ENCODE measurements around the gene ZDHHC13.
A peak's percentile ranks its signal among the peaks of the same experiment; 100 is the strongest.

Gene ZDHHC13, protein sequence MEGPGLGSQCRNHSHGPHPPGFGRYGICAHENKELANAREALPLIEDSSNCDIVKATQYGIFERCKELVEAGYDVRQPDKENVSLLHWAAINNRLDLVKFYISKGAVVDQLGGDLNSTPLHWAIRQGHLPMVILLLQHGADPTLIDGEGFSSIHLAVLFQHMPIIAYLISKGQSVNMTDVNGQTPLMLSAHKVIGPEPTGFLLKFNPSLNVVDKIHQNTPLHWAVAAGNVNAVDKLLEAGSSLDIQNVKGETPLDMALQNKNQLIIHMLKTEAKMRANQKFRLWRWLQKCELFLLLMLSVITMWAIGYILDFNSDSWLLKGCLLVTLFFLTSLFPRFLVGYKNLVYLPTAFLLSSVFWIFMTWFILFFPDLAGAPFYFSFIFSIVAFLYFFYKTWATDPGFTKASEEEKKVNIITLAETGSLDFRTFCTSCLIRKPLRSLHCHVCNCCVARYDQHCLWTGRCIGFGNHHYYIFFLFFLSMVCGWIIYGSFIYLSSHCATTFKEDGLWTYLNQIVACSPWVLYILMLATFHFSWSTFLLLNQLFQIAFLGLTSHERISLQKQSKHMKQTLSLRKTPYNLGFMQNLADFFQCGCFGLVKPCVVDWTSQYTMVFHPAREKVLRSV
- long read RNA-seq, transcript ZDHHC13-202 (17 exons, 2,445 nt), result major isoform, 32 of 49 reads
- long read RNA-seq, transcript ZDHHC13-201 (16 exons, 2,283 nt), result minor isoform, 11 of 49 reads
- long read RNA-seq, partial matches to known transcripts, result 2 of 49 reads
- long read RNA-seq, other reads (novel, unspliced or antisense), result 4 of 49 reads

DNA sequence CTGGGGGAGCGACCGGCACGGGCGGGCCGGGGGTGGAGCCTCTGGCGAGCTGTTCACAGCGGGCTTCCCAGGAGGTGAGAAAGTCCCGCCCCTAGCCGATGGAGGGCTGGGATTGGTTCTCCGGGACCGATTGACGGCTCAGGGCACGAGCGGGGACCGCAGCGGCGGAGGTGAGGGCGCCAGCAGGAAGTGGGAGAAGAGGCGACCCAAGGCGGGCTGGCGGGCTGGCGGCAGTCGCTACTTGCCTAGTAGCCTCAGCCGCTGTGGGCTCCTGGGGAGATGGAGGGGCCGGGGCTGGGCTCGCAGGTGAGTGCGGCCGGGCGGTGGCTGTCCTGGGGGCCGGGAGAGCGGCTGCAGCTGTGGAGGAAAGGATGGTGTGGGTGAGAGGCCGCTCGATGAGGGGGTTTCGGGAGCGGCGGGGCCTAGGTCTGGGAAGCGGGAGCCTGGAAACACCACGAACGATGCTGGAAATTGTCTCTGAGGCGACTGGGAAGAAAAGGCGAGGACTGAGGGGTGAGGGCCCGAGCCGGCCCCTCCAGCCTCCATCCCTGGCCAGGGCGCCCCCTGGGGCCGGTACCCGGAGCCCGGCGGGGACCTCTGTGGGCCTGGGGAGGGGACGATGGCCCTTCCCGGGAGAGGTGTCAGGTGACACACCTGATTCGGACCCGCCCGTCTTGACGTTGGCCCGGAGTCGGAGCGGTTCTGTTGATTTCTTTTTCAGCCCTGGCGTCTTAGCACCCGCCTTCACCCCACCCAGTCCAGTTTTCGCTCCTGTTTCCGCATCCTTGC lies at the start of gene ZDHHC13:
TSS of gene ZDHHC13 (plus strand) at position 198 of the 789 bp plus-strand sequence. CDS start at position 280, 82 bp downstream.
- Histone ChIP-seq H3K4me3 (replicated peaks; ENCODE audit: insufficient read depth, low read length) (peak within 1 kb of the TSS; percentile 93), H3K27ac (replicated peaks) (peak within 1 kb of the TSS; percentile 55), H3K27me3 (ENCODE audit: insufficient read depth, poor library complexity, severe bottlenecking) (no peaks in the 10 kb centered on the region)
- DNase-seq (ENCODE audit: low read depth in 1 of 2, low spot score in 1 of 2), result peak; percentile 79 to 96
- TF ChIP-seq, protein P1, sequence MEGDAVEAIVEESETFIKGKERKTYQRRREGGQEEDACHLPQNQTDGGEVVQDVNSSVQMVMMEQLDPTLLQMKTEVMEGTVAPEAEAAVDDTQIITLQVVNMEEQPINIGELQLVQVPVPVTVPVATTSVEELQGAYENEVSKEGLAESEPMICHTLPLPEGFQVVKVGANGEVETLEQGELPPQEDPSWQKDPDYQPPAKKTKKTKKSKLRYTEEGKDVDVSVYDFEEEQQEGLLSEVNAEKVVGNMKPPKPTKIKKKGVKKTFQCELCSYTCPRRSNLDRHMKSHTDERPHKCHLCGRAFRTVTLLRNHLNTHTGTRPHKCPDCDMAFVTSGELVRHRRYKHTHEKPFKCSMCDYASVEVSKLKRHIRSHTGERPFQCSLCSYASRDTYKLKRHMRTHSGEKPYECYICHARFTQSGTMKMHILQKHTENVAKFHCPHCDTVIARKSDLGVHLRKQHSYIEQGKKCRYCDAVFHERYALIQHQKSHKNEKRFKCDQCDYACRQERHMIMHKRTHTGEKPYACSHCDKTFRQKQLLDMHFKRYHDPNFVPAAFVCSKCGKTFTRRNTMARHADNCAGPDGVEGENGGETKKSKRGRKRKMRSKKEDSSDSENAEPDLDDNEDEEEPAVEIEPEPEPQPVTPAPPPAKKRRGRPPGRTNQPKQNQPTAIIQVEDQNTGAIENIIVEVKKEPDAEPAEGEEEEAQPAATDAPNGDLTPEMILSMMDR (IDR thresholded peaks at IDR 0.05; ENCODE audit: insufficient read depth, low read length), result peak; percentile 9
- peak; percentile 70; the same call in 1 of the 2 replicates for TF ChIP-seq POLR2AphosphoS5 (IDR thresholded peaks at IDR 0.05; ENCODE audit: low read depth)
- TF ChIP-seq SPI1 (IDR thresholded peaks at IDR 0.05; ENCODE audit: borderline replicate concordance, low read depth), result peak; percentile 40; the same call in 1 of the 2 replicates
- no peak for TF ChIP-seq GABPA (IDR thresholded peaks at IDR 0.05; ENCODE audit: low read depth)
- TF ChIP-seq, protein P2, sequence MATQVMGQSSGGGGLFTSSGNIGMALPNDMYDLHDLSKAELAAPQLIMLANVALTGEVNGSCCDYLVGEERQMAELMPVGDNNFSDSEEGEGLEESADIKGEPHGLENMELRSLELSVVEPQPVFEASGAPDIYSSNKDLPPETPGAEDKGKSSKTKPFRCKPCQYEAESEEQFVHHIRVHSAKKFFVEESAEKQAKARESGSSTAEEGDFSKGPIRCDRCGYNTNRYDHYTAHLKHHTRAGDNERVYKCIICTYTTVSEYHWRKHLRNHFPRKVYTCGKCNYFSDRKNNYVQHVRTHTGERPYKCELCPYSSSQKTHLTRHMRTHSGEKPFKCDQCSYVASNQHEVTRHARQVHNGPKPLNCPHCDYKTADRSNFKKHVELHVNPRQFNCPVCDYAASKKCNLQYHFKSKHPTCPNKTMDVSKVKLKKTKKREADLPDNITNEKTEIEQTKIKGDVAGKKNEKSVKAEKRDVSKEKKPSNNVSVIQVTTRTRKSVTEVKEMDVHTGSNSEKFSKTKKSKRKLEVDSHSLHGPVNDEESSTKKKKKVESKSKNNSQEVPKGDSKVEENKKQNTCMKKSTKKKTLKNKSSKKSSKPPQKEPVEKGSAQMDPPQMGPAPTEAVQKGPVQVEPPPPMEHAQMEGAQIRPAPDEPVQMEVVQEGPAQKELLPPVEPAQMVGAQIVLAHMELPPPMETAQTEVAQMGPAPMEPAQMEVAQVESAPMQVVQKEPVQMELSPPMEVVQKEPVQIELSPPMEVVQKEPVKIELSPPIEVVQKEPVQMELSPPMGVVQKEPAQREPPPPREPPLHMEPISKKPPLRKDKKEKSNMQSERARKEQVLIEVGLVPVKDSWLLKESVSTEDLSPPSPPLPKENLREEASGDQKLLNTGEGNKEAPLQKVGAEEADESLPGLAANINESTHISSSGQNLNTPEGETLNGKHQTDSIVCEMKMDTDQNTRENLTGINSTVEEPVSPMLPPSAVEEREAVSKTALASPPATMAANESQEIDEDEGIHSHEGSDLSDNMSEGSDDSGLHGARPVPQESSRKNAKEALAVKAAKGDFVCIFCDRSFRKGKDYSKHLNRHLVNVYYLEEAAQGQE (IDR thresholded peaks at IDR 0.05; ENCODE audit: insufficient replicate concordance, low read depth), result no peak

DNA sequence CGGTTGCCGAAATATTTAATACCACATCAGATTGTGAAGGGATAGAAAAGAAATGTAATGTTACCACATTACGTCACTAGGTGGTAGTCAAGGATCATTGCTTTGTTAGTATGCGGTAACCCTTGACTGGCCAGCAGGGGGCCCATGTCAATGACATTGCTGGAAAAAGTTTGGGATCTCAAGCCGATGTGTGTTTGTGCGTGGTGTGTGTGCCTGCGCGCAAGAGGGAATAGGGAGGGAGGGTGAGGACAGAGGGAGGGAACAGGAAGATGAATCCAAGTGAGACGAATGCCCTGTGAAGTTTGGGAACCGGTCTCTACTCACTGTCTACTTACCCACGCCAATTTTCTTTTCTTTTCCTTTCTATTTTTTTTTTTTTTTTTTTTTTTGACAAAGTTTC lies 45.7 kb upstream of the ZDHHC13 start:
- no peak overlapping the region for H3K4me3 ChIP-seq (replicated peaks; ENCODE audit: insufficient read depth, low read length)
- TF ChIP-seq, protein P1 (IDR thresholded peaks at IDR 0.05; ENCODE audit: insufficient read depth, low read length), result peak; percentile 96
- no peak for TF ChIP-seq POLR2AphosphoS5 (IDR thresholded peaks at IDR 0.05; ENCODE audit: low read depth)
- peak; percentile 67 to 71 for DNase-seq (ENCODE audit: low read depth in 1 of 2, low spot score in 1 of 2)

DNA sequence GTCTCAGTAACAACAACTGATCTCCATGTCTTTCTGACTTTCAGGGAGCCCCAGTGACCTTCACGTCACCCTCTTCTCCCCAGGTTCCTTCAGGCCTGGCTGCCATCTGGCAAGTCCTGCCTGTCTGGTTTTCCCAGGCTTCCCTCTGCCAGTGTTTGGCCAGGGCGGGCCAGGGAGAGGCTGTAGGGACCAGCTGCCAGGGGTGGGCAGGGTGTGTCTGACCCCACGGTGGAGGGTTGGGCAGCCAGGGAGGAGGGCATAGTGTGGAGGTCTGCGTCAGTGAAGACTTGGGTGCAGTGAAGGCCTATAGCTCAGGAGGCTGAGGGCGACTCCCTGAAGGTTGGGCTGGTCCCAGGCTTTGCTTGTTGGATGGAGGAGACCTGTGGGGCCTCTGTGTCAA lies 44.5 kb upstream of the ZDHHC13 start:
- Histone ChIP-seq H3K4me3 (replicated peaks; ENCODE audit: insufficient read depth, low read length) (no peak overlapping the region), H3K27me3 (ENCODE audit: insufficient read depth, poor library complexity, severe bottlenecking) (no peaks in the 10 kb centered on the region), H3K27ac (replicated peaks) (no peak overlapping the region)
- DNase-seq (ENCODE audit: low read depth in 1 of 2, low spot score in 1 of 2), result no peak
- TF ChIP-seq SPI1 (IDR thresholded peaks at IDR 0.05; ENCODE audit: borderline replicate concordance, low read depth) (no peak), POLR2AphosphoS5 (IDR thresholded peaks at IDR 0.05; ENCODE audit: low read depth) (no peak), GABPA (IDR thresholded peaks at IDR 0.05; ENCODE audit: low read depth) (no peak)
- TF ChIP-seq, protein P2 (IDR thresholded peaks at IDR 0.05; ENCODE audit: insufficient replicate concordance, low read depth), result no peak
- TF ChIP-seq, protein P1 (IDR thresholded peaks at IDR 0.05; ENCODE audit: insufficient read depth, low read length), result no peak

More for the DNA sequence above, 45.7 kb upstream of the ZDHHC13 start:
- H3K27ac ChIP-seq (replicated peaks), result no peak overlapping the region
- H3K27me3 ChIP-seq (ENCODE audit: insufficient read depth, poor library complexity, severe bottlenecking), result no peaks in the 10 kb centered on the region
